Heart right ventricle (tissue), 16 donors: ENCODE measurements around the gene PIP5K1C. TPM values are rescaled to one million over a fixed set of nuclear protein-coding genes. Genes with fewer than 3 reads are reported as not detected.
"Not testable (repeated sequence)": the region's sequence is repeated elsewhere in the genome, so short reads cannot be mapped to it uniquely, and the experiment has no call there.

Experiments
- ATAC-seq, 8 donors: fragments of 200-7000 bp; cut with Tn5 transposase; one replicate each; pipeline ENCODE4 v1.9.1; 2020; ENCODE audit warnings: mild to moderate bottlenecking in 8 of 8, moderate library complexity in 8 of 8, moderate number of reproducible peaks in 1 of 8
- DNase-seq, 2 donors: peaks; one replicate each; pipeline ENCODE4 v3.0.0-alpha.2; 2020
- H3K27ac ChIP-seq, 10 donors: fragments of 200-600 bp; sonication (generic) in 2 of 10; one replicate each; pipeline versions ENCODE4 v1.5.0 to v1.8.0; 2020 to 2022; ENCODE audit warnings: mild to moderate bottlenecking in 3 of 10
- H3K27me3 ChIP-seq, 7 donors: fragments of 200-600 bp; one replicate each; pipeline ENCODE4 v1.8.0; 2021 to 2022; ENCODE audit warnings: mild to moderate bottlenecking in 2 of 7
- H3K36me3 ChIP-seq, 9 donors: fragments of 200-600 bp; sonication (generic) in 1 of 9; one replicate each; pipeline versions ENCODE4 v1.5.0 to v1.8.0; 2020 to 2022; ENCODE audit warnings: mild to moderate bottlenecking in 2 of 9
- H3K4me1 ChIP-seq, 9 donors: fragments of 200-600 bp; sonication (generic) in 1 of 9; one replicate each; pipeline versions ENCODE4 v1.5.0 to v1.8.0; 2020 to 2022; ENCODE audit warnings: mild to moderate bottlenecking in 4 of 9
- H3K4me3 ChIP-seq, 10 donors: fragments of 200-600 bp; sonication (generic) in 2 of 10; one replicate each; pipeline versions ENCODE4 v1.5.0 to v1.8.0; 2020 to 2022; ENCODE audit warnings: mild to moderate bottlenecking in 7 of 10, moderate library complexity in 2 of 10
- H3K9me3 ChIP-seq, 11 donors: fragments of 200-600 bp in 10 of 11; sonication (generic) in 2 of 11; one replicate each; pipeline versions ENCODE4 v1.5.0 to v1.8.0; 2013 to 2022; ENCODE audit warnings: mild to moderate bottlenecking in 2 of 11, control low read depth in 1 of 11, moderate library complexity in 1 of 11
- CTCF ChIP-seq, 9 donors: fragments of 200-600 bp; sonication (generic) in 2 of 9; IDR thresholded peaks; one replicate each; pipeline versions ENCODE4 v1.5.0 to v1.8.0; 2021 to 2022; ENCODE audit warnings: antibody characterized with exemption in 9 of 9, mild to moderate bottlenecking in 5 of 9, moderate library complexity in 1 of 9
- WGBS, 2 donors: extraction: QIAGEN DNeasy Blood & Tissue Kit; methylation state at CpG; one replicate each; pipeline ENCODE4 v1.1.7; 2013; ENCODE audit warnings: inconsistent platforms in 1 of 2; 5-methylcytosine and 5-hydroxymethylcytosine counted together
- intact Hi-C, 10 donors: fragments of 100-400 bp; cut with DNase I; formaldehyde crosslinking; loops; one replicate each; pipeline versions ENCODE4 v1.11.1 to v1.14.2; 2022
- polyA plus RNA-seq, 2 donors: library from polyadenylated mRNA; stranded (reverse); fragments of 200-250 nt; gene quantifications; one replicate each; pipeline ENCODE4 v1.2.3, GENCODE V29; 2013
- total RNA-seq, 10 donors: library from RNA; stranded (reverse); fragmentation: NEBNext Ultra II Directional in 3 of 10; extraction: Animal tissue kit (Norgen Biotek cat#: 25700) in 3 of 10; gene quantifications; one replicate each; pipeline versions ENCODE4 v1.2.1 to v1.2.4, GENCODE V29; 2021 to 2023
- donor health status: Arrhythmogenic right ventricular cardiomyopathy.
- donor health status: ischemic (EF 13 %, LVEDD 7.1; RV severe dilation, severe dysfunction).
- donor health status: healthy with polysubstance abuse.
- donor health status: DM: no; HTN: yes; CAD: no.
- donor health status: DM: no; HTN: no; CAD: no.
- donor health status: ischemic (EF 25% LVEDD 6.9; RV normal size, moderate dysfunction).
- donor health status: ischemic (EF 25% LVEDD 5.7; RV mildly dilated, moderate dysfunction).
- donor health status: healthy.
- donor health status: DM: yes; HTN: yes; CAD: no.
- donor health status: Ischemic cardiomyopathy.
- donor health status: ischemic (EF 35%, LVEDD 5.7; RV mildly dilated, moderate dysfunction).
- donor health status: nonischemic (EF 11% LVEDD 7.7; RV severe dilation, severe dysfunction).
- donor health status: DM: yes; HTN: yes; CAD: no.
- donor health status: PGD.
- donor health status: ischemic (EF 29% LVEDD 5.4; RV normal size, mild dysfunction).
- donor health status: nonischemic (EF 23%, LVEDD 6.1; RV moderate dilation, normal function).

The PIP5K1C gene
- total and polyA plus RNA-seq, 12 donors, result 18.3 to 46.6 (median 34.9) TPM

DNA sequence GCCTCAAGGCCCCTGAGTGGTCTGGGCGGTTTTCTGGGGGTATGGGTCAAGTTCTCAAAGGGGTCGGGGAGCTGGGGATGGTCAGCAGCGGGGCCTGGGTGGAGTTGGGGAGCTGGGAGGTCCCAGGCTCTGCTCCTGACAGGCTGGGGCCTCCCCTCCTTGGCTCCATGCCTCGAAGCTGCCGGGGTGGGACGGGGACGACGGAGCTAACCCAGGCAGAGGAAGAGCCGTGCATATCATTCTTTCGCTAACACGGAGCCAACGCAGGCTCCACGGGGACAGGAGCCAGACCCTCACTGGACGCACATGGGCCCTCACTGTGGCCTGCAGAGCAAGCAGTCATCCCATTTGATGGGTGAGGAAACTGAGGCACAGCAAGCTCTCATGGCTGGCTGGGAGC is 47.8 kb downstream of the PIP5K1C start:
- no peak for TF ChIP-seq CTCF (IDR thresholded peaks at IDR 0.05)
- DNase-seq (no peak), ATAC-seq (no peak)
- WGBS, 2 donors, result 93 to 96% methylated on average over 14 of the region's 14 CpGs
- Histone ChIP-seq H3K27ac (no peak overlapping the region), H3K4me1 (no peaks in the 10 kb centered on the region), H3K36me3 (peaks cover 0 to 91% (median 66%) of the 10 kb centered on the region in 9 donors), H3K9me3 (peaks cover 0 to 4% (median 0%) of the 10 kb centered on the region in 11 donors), H3K27me3 (no peaks in the 10 kb centered on the region), H3K4me3 (no peak overlapping the region)
- intact Hi-C loops, result no loop called here

DNA sequence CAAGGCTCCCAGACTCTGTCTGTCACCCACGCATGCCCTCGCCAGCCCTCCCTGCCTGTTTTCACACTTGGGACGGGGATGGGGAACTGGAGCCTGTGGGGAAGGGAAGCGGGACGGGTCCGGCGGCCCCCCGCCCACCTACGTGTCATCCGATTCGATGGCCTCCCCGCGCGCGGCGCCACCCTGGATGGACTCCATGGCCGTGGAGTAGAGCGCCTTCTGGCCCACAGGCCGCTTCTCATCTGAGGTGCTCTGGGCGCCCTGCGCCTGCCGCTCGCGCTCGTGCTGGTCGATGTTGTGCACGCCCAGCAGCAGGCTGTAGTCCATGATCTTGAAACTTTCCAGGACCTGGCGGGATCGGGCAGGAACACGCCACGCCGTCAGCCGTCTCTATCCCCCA is 48.6 kb downstream of the PIP5K1C start:
- Histone ChIP-seq H3K9me3 (peaks cover 0 to under 1% (median 0%) of the 10 kb centered on the region in 11 donors), H3K4me3 (no peak overlapping the region), H3K27ac (no peak overlapping the region), H3K36me3 (peaks cover 0 to 86% (median 59%) of the 10 kb centered on the region in 9 donors), H3K27me3 (no peaks in the 10 kb centered on the region), H3K4me1 (no peaks in the 10 kb centered on the region)
- DNase-seq (no peak), ATAC-seq (peak in 1 of 8 donors; percentile 13)
- WGBS, 2 donors, result 98% methylated on average over 33 of the region's 33 CpGs
- intact Hi-C loops, result no loop called here
- no peak for TF ChIP-seq CTCF (IDR thresholded peaks at IDR 0.05)

- intact Hi-C loops, result no loop called here
- ATAC-seq (no peak), DNase-seq (no peak)
- H3K4me3 ChIP-seq, result no peak overlapping the region
- H3K27ac ChIP-seq, result no peak overlapping the region
- peaks cover 0 to 87% (median 54%) of the 10 kb centered on the region in 9 donors for H3K36me3 ChIP-seq
- no peak for TF ChIP-seq CTCF (IDR thresholded peaks at IDR 0.05)
- WGBS, 2 donors, result 87 to 92% methylated on average over 16 of the region's 16 CpGs
- H3K27me3 ChIP-seq, result no peaks in the 10 kb centered on the region
- peaks cover 0 to 8% (median 2%) of the 10 kb centered on the region in 9 donors for H3K4me1 ChIP-seq
- no peaks in the 10 kb centered on the region for H3K9me3 ChIP-seq
Measured at GRCh38 chr19:3649888-3650287, 50.4 kb downstream of the PIP5K1C start.

DNA sequence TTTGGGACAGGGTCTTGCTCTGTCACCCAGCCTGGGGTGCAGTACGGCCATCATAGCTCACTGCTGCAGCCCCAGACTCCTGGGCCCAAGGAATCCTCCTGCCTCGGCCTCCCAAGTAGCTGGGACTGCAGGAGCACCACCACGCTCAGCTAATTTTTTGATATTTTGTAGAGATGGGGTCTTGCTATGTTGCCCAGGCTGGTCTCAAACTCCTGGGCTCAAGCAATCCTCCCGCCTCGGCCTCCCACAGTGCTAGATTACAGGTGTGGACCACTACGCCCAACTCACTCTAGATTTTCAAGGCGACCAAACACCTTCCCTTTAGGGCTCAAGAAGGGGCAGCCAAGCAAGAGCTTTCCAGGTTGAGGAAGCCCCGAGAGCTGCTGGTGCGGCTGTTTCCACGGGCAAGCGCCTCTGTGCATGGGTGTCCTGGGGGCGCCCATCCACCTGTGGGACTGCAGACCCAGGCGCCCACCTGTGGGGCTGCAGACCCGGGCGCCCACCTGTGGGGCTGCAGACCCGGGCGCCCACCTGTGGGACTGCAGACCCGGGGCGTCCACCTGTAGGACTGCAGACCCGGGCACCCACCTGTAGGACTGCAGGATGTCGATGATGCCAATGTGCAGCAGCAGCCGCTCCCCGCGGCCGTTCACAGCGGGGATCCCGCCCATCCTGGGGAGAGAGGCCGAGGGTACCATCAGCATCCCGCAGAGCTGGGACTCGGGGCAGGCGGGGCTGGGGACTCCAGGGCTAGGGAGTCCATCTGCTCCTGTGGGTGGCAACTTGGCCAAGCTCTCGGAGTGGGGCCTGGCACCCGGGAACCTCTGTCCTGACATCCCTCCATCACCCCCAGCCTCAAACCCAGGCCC is 52.0 kb downstream of the PIP5K1C start:
- Histone ChIP-seq H3K27me3 (no peaks in the 10 kb centered on the region), H3K9me3 (no peaks in the 10 kb centered on the region), H3K36me3 (peaks cover 0 to 88% (median 48%) of the 10 kb centered on the region in 9 donors), H3K27ac (no peak overlapping the region), H3K4me3 (no peak overlapping the region), H3K4me1 (peaks cover 0 to 12% (median 2%) of the 10 kb centered on the region in 9 donors)
- no peak for DNase-seq
- no peak for ATAC-seq
- intact Hi-C loops, result no loop called here
- TF ChIP-seq CTCF (IDR thresholded peaks at IDR 0.05), result no peak
- WGBS, 2 donors, result 96% methylated on average over 33 of the region's 33 CpGs

GRCh38 chr19:3647102-3647501 is 53.2 kb downstream of the PIP5K1C start:
- intact Hi-C loops, H3K4me3 ChIP-seq, ATAC-seq, DNase-seq, H3K9me3 ChIP-seq, H3K27me3 ChIP-seq, H3K27ac ChIP-seq: not testable (repeated sequence)
- Histone ChIP-seq H3K4me1 (peaks cover 0 to 12% (median 2%) of the 10 kb centered on the region in 9 donors), H3K36me3 (peaks cover 0 to 88% (median 36%) of the 10 kb centered on the region in 9 donors)
- WGBS, 2 donors, result 91 to 96% methylated on average over 5 of the region's 5 CpGs
